HTR-8/SVneo (cell line): ENCODE measurements around the gene ORMDL3.
A peak's percentile ranks its signal among the peaks of the same experiment; 100 is the strongest.
"Not testable (repeated sequence)": the region's sequence is repeated elsewhere in the genome, so short reads cannot be mapped to it uniquely, and the experiment has no call there.

Experiments
- DNase-seq: peaks from one replicate; pipeline ENCODE4 v3.0.0; 2011; ENCODE audit warnings: low spot score, mixed read lengths; ENCODE audit not compliant: insufficient read length
- FAIRE-seq: peaks from 2 replicates; lab custom pipeline; 2011; peaks lifted over from hg19 to GRCh38; lab: Jason Lieb, UNC

Gene ORMDL3

DNA sequence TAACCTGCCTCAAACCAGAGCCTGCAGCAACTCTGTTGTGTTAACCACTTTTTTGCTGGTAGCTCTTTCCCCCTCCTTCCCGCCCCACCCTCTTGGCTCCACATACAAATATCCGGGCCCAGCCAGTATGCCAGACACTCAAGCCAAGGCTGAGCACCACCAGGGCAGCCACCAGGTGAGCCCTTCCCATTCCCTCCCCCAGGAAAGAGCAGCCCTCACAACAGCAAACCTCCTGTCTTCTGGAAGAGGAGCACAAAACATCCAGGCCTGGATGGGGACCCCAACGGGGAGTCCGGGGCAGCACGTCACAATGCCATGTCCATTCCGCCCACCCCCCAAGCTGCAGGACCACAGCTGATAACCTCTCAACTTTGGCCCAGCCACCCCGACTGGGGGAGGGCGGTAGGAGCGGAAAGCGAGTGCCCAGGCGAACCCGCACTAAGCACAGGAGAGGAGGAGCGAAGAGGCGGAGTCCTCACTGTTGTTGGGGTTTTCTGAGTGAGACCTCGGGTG, 757 bp downstream of the ORMDL3 start:
- FAIRE-seq, result peak; percentile 62
- no peak for DNase-seq

DNA sequence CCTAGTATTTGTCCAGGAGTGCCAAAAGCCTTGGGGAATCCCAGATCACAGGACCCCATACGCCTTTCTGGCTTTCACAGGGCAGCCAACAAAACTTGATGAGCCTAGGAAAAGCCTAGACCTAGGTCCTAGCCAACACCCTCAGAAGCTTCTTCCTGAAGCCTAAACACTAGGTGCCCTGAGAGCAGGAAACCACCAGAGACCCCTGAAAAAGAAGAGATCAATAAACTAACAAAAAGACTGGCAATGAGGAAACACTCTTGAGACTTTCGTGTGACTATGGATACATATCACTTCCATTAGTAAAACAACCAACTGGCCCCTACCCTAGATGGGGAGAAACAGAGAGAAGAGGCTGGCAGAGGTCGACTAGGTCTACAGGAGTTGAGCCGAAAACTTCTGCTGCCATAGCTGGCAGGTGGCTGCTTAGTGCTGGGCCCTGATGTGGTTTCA, 1.2 kb downstream of the ORMDL3 start:
- DNase-seq, result no peak

GRCh38 chr17:39925282-39926134, 1.9 kb downstream of the ORMDL3 start:
- DNase-seq (no peak), FAIRE-seq (no peak)

More for the DNA sequence above, 1.2 kb downstream of the ORMDL3 start:
- FAIRE-seq, result no peak

DNA sequence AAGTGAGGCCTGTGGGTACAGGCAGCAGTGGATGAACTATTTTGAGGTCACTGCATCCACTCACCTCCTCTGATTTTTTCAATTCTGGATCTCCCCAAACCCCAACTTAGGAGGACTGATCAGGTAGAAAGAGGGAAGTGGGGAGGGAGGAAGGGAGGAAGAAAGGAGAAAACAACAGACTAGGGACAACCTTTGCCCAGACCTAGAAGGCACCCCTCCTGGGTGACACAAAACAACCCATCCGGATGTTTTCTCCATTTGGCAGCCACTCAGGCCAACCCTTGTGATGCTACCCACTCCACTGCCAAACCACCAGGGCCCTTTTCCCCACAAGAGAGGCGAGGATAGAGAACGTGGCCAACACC, 2.7 kb downstream of the ORMDL3 start:
- DNase-seq (no peak), FAIRE-seq (no peak)

- DNase-seq (no peak), FAIRE-seq (peak; percentile 69)
These were observed 3.3 kb downstream of the ORMDL3 start for GRCh38 chr17:39923836-39924690.

DNA sequence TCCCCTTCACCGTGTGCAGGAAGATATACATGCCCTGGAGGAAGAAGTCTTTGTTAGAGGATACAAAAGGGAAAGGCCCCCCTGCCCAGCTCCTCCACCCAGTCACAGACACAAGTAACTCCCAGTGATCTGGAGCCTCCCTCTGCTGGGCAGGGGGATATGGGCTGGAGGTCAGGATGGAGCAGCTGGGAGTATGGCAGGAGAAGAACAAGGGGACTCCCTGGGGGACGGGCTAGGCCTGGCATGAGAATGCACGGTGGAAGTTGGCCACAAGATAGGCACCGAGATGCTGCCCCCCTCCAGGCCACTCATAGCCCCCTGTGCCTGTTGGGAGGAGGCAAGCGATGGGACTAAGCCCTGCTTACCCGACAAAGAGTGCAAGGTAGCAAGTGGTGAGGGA, 4.2 kb downstream of the ORMDL3 start:
- peak; percentile 57 for FAIRE-seq
- DNase-seq, result no peak

- DNase-seq (no peak), FAIRE-seq (no peak)
These were observed 5.4 kb downstream of the ORMDL3 start for GRCh38 chr17:39922006-39922405.

DNA sequence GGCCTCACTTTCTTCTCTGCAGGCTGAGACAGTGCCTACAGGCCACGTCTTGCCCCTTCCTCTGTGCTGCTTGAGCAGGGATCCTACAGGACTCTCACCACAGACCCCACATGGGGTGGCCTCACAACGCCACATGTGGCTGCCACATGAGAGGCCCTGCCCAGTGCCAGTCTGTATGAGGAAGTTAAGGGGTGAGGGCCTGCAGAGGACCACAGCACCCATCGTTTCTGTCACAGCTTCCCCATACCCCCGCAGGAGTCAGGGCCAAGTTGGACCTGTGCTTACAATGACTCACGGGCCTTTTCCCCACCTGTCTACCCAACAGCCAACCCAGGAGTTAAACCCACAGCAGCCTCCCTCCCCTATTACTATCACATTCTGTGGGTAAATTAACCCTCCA, 6.1 kb downstream of the ORMDL3 start:
- DNase-seq (no peak), FAIRE-seq (no peak)

DNA sequence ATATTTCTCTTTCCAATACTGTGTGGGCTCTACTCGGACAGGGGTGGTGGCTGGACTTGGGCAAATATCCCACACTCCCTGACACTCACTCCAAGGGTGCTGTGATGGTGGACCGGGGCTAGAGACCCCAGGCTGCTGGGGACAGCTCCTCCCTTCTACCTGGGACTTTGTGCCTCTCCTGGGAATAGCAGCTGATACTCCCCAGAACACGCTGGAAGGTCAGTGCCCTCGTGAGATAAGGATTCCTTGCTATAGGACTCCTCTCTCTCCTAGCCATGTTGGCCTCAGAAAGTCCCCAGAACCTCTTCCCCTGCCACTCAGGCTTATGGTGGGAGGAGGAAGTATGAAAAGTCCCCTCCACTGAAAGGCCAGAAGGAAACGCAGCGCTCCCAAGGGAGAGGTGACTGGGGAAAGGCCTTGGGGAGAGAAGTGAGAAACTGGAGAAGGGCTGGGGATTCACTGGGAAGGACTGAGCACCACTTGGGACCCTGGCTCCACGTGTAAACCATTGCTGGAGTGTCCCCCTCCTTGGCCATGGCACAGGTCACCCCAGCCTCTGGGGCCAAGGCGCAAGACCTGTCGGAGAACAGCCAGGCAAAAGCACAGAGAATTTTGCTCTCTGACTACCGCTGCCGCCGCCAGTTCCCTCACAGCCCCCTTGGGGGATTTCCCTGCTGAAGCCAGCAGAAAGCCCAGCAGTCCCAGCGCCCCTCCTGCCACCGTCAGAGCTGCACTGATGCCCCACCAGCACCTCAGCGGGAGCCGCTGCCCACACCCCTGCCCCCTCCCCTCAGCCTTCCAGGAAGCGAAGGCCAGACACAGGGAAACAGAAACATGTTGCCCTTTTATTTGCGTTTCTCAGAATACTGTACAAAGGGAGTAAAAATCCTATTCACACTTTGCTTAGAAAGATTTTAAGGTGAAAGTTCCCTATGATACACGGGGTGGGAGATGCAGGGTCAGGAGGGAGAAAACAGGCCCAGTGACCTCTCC, 6.9 kb downstream of the ORMDL3 start:
- FAIRE-seq, result peak; percentile 16

DNA sequence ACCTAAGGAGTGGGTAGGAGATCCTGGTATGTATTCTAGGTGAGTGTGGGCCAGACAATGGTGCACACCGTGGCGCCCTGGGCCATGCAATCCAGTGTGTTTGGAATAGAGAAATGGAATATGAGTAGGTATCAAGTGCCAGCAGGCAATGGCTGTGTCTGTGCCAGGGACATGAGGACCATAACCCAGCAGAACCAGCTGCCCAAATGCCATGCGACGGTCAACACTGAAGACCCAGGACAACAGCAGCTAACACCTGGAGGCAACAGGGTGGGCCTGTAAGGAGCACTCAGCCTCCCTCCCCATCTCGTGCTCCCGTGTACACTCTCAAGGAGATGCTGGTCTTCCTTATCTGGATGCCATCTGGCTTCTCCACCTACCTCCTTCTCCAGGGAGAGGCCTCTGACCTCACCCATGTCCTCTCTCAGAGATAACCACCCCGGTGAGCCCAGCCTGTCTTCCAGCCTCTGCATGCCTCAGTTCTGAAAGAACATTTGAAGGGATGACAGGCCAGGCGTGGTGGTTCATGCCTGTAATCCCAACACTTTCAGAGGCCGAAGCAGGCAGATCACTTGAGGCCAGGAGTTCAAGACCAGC, 8.2 kb downstream of the ORMDL3 start:
- peak; percentile 51 for FAIRE-seq

More for the DNA sequence above, 6.9 kb downstream of the ORMDL3 start:
- no peak for DNase-seq

DNA sequence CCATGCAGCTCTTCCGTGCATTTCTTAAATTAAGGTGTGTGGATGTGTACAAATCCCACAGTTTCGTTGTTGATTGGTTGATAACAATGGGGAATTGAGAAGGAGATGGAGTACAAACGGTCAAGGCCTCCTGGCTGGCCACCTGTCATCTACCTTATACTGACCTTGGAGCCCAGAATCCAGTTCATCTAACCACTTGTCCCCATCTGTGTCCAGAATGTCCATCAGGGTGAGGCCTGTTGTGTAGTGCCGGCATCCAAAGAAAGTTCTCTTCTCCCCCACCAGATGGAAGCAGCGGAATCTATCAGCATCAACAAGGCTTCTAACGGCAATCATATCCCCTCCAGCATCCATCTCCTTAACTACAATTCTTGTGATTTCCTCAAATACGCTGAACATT, 10.5 kb downstream of the ORMDL3 start:
- no peak for FAIRE-seq

More for the DNA sequence above, 8.2 kb downstream of the ORMDL3 start:
- no peak for DNase-seq

GRCh38 chr17:39915559-39915958, 11.8 kb downstream of the ORMDL3 start:
- DNase-seq (no peak), FAIRE-seq (no peak)

More for the DNA sequence above, 10.5 kb downstream of the ORMDL3 start:
- DNase-seq, result no peak

- no peak for FAIRE-seq
These were observed 13.4 kb downstream of the ORMDL3 start for GRCh38 chr17:39913989-39914388.

GRCh38 chr17:39908789-39909352, 18.5 kb downstream of the ORMDL3 start:
- DNase-seq (no peak), FAIRE-seq (no peak)

More at GRCh38 chr17:39913989-39914388, 13.4 kb downstream of the ORMDL3 start:
- DNase-seq, result no peak

DNA sequence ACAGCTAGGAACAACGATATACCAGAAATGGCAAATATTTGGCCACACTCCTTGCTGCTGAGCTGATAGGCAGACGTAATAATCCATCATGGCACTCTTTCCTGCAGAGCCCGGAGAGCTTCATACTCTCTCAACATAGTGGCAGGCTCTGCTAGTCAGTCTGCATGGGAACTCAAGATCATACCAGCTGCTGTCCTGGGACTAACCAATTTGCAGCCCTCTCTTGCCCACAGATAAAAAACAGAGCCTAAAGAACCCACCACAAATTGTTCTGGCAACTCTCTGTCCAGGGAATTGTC, 22.5 kb downstream of the ORMDL3 start:
- no peak for DNase-seq
- FAIRE-seq, result no peak

DNA sequence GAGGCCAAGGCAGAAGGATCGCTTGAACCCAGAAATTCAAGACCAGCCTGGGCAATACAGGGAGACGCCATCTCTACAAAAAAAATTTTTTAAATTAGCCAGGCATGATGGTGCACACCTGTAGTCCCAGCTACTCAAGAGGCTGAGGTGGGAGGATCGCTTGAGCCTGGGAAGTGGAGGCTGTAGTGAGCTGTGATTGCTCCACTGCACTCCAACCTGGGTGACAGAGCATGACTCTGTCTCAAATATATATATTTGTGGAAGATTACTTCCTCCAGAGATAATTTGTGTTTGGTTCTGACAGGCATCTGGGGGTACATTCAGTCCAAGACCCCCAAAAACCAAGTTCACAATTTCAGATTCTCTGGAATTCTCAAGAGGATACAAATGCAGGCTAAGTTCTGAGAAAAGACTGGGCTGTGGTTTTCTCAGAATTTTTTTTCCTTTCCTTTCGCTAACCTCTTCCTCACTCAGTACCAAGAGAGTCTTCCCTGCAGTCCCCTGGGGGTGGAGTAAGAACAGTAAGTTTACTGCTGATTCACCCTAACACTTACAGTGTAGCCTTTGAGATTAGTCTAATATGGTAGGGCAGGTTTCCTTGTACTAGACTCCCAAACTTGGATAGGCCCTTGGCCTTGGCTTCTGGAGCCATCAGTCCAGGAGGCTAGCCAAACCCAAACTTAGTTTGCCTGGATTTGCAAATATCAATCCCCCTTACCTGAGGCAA, 24.1 kb downstream of the ORMDL3 start:
- no peak for DNase-seq
- no peak for FAIRE-seq

- FAIRE-seq, DNase-seq: not testable (repeated sequence)
These were observed 25.4 kb downstream of the ORMDL3 start for GRCh38 chr17:39902027-39902426.

DNA sequence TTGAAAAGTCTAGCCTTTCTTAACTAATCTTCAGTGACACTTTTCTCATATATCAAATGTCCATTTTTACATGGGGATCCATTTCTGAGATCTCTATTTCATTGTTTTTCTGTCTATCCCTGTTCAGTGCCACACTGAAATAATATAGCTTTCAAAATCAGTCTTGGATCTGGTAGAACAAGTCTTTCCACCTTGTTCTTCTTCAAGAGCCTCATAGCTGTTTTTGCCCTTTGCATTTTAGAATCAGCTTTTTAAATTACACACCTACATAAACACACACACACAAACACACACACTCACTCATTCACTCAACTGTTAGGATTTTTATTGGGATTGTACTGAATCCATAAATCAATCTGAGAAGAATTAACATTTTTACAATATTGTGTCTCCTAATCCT, 28.2 kb downstream of the ORMDL3 start:
- DNase-seq, result no peak
- no peak for FAIRE-seq
